A549 (cell line): ENCODE data around the gene BACH1. TPM values are rescaled to one million over a fixed set of nuclear protein-coding genes. Genes with fewer than 3 reads are reported as not detected.

Source experiments
- ATAC-seq, 2 experiments: fragments of 200-7000 bp in 1 of 2; fragments of >200 bp in 1 of 2; cut with Nextera tagmentation in 1 of 2; cut with Tn5 transposase in 1 of 2; 3 replicates each; pipeline versions ENCODE4 v1.8.0 to v1.9.1; 2018 to 2020; ENCODE audit warnings: mild to moderate bottlenecking in 1 of 2, moderate library complexity in 1 of 2
- CTCF ChIA-PET: fragments of 300-600 bp; sonication (Branson Sonifier 250); formaldehyde crosslinking; extraction: SDS; loops from one replicate; lab custom pipeline; 2021; ENCODE audit warnings: antibody characterized with exemption, inconsistent platforms; lab: Yijun Ruan, JAX
- POLR2A ChIA-PET: fragments of 350-600 bp; formaldehyde crosslinking; extraction: SDS; loops from one replicate; lab custom pipeline; 2021; ENCODE audit warnings: antibody characterized with exemption, inconsistent platforms; lab: Yijun Ruan, JAX
- DNase-seq, 2 experiments: peaks; one replicate each; pipeline versions ENCODE4 v3.0.0 to v3.0.0-alpha.2; 2011 to 2016; ENCODE audit warnings: low read depth in 1 of 2, low spot score in 1 of 2
- FAIRE-seq: peaks from 2 replicates; lab custom pipeline; 2011; peaks lifted over from hg19 to GRCh38; lab: Jason Lieb, UNC
- H3K27ac ChIP-seq, 2 experiments: fragments of >200 bp; sonication (Bioruptor Twin); formaldehyde crosslinking; 3 replicates each; pipeline ENCODE4 v1.5.1; 2016 to 2017
- H3K4me1 ChIP-seq: fragments of >200 bp; sonication (Bioruptor Twin); formaldehyde crosslinking; 3 replicates; pipeline ENCODE4 v1.6.1; 2016
- H3K4me2 ChIP-seq: fragments of >200 bp; sonication (Bioruptor Twin); formaldehyde crosslinking; 3 replicates; pipeline ENCODE4 v1.6.1; 2016
- H3K4me3 ChIP-seq: fragments of >200 bp; sonication (Bioruptor Twin); formaldehyde crosslinking; 3 replicates; pipeline ENCODE4 v1.5.1; 2016
- H3K9me3 ChIP-seq: fragments of >200 bp; sonication (Bioruptor Twin); formaldehyde crosslinking; 3 replicates; pipeline ENCODE4 v1.6.1; 2016
- CBX2 ChIP-seq: fragments of 200-600 bp; sonication (generic); IDR thresholded peaks from 2 replicates; pipeline ENCODE4 v1.6.1; 2016; ENCODE audit warnings: low read depth, mild to moderate bottlenecking, borderline replicate concordance
- CBX8 ChIP-seq: fragments of 200-600 bp; sonication (generic); IDR thresholded peaks from 2 replicates; pipeline ENCODE4 v1.6.1; 2016
- CEBPB ChIP-seq, 2 experiments: fragments of >200 bp in 1 of 2; sonication (Bioruptor Twin) in 1 of 2; formaldehyde crosslinking in 1 of 2; IDR thresholded peaks; 2 replicates each; pipeline ENCODE4 v1.6.1; 2012 to 2016
- EHF ChIP-seq: fragments of 250-450 bp; sonication (Bioruptor Pico); IDR thresholded peaks from 2 replicates; pipeline ENCODE4 v1.5.0; 2020; ENCODE audit warnings: mild to moderate bottlenecking
- EHMT2 ChIP-seq: fragments of 200-600 bp; sonication (generic); IDR thresholded peaks from 2 replicates; pipeline ENCODE4 v1.6.1; 2016; ENCODE audit warnings: antibody characterized with exemption, low read depth, mild to moderate bottlenecking, moderate library complexity
- ELK1 ChIP-seq: fragments of 150-350 bp; IDR thresholded peaks from 2 replicates; pipeline ENCODE4 v1.6.1; 2014; ENCODE audit warnings: low read depth, mild to moderate bottlenecking, low read length
- ESRRA ChIP-seq: fragments of 150-350 bp; IDR thresholded peaks from 2 replicates; pipeline ENCODE4 v1.6.1; 2014; ENCODE audit warnings: mild to moderate bottlenecking, low read length, borderline replicate concordance
- FOSB ChIP-seq: fragments of 250-450 bp; sonication (Bioruptor Pico); IDR thresholded peaks from 2 replicates; pipeline ENCODE4 v1.5.0; 2020; ENCODE audit warnings: mild to moderate bottlenecking, moderate library complexity
- HDAC2 ChIP-seq: fragments of 200-600 bp; sonication (generic); IDR thresholded peaks from 2 replicates; pipeline ENCODE4 v1.6.1; 2016
- HOXA7 ChIP-seq: fragments of 250-450 bp; sonication (Bioruptor Pico); IDR thresholded peaks from 2 replicates; pipeline ENCODE4 v1.5.0; 2020; ENCODE audit warnings: mild to moderate bottlenecking, moderate library complexity
- HOXB13 ChIP-seq: fragments of 250-450 bp; sonication (Bioruptor Pico); IDR thresholded peaks from 2 replicates; pipeline ENCODE4 v1.5.0; 2020; ENCODE audit warnings: low read depth, mild to moderate bottlenecking, moderate library complexity
- HOXB5 ChIP-seq: fragments of 250-450 bp; sonication (Bioruptor Pico); IDR thresholded peaks from 2 replicates; pipeline ENCODE4 v1.5.0; 2020; ENCODE audit warnings: mild to moderate bottlenecking, moderate library complexity
- JUN ChIP-seq, 2 experiments: fragments of >200 bp; sonication (Bioruptor Twin); formaldehyde crosslinking; IDR thresholded peaks; 2 replicates in 1 of 2; 3 replicates in 1 of 2; pipeline ENCODE4 v1.6.1; 2016 to 2017
- KDM5A ChIP-seq: fragments of 200-600 bp; sonication (generic); IDR thresholded peaks from 2 replicates; pipeline ENCODE4 v1.6.1; 2016; ENCODE audit warnings: antibody characterized with exemption, mild to moderate bottlenecking
- MYC ChIP-seq: IDR thresholded peaks from 2 replicates; pipeline ENCODE4 v1.6.1; 2012; ENCODE audit warnings: mild to moderate bottlenecking, inconsistent platforms, low read length, improper control_type of control experiment, borderline replicate concordance
- POLR2AphosphoS2 ChIP-seq: conservative IDR thresholded peaks from 2 replicates; pipeline ENCODE4 v1.6.1; 2012; ENCODE audit warnings: low read length, improper control_type of control experiment, inconsistent platforms
- RNF2 ChIP-seq: fragments of 200-600 bp; sonication (generic); IDR thresholded peaks from 2 replicates; pipeline ENCODE4 v1.6.1; 2016; ENCODE audit warnings: low read depth, mild to moderate bottlenecking, antibody characterized with exemption, moderate library complexity, borderline replicate concordance
- SMC3 ChIP-seq: fragments of >200 bp; sonication (Bioruptor Twin); formaldehyde crosslinking; IDR thresholded peaks from 3 replicates; pipeline ENCODE4 v1.6.1; 2018; ENCODE audit warnings: inconsistent platforms
- SREBF2 ChIP-seq: fragments of 450-650 bp; IDR thresholded peaks from 2 replicates; pipeline ENCODE4 v1.6.1; 2014; ENCODE audit warnings: mild to moderate bottlenecking, moderate library complexity
- TP53 ChIP-seq: fragments of 250-450 bp; sonication (Bioruptor Pico); IDR thresholded peaks from 2 replicates; pipeline ENCODE4 v1.5.0; 2021; ENCODE audit warnings: mild to moderate bottlenecking, moderate library complexity
- ZFP36 ChIP-seq: fragments of 450-650 bp; IDR thresholded peaks from 2 replicates; pipeline ENCODE4 v1.6.1; 2014; ENCODE audit warnings: borderline replicate concordance; ENCODE audit not compliant: partially characterized antibody
- WGBS: methylation state at CpG from one replicate; pipeline ENCODE4 v1.1.6; 2017; ENCODE audit errors: missing lambda C conversion rate; 5-methylcytosine and 5-hydroxymethylcytosine counted together
- polyA plus RNA-seq, 4 experiments: library from polyadenylated mRNA; depleted of rRNA in 3 of 4; stranded (reverse); fragments of >200 nt; fragmentation: RNase III in 1 of 4; extraction: RNeasy Plus Mini Kit Qiagen cat#74134 plus additional on column Dnase treatment in 1 of 4; gene quantifications; 2 replicates in 3 of 4; 3 replicates in 1 of 4; pipeline ENCODE4 v1.2.3, GENCODE V29; 2011 to 2017
- TF ChIP-seq, protein P1 (sequence below): IDR thresholded peaks from 2 replicates; pipeline ENCODE4 v1.6.1; 2012

The BACH1 gene
- polyA plus RNA-seq, 2 of the 4 experiments (the other 2 are of a cell fraction): 5.0 to 21.4 TPM

GRCh38 chr21:29305068-29305467 is 6.3 kb downstream of the BACH1 start:
- no peak overlapping the region for H3K4me2 ChIP-seq
- H3K4me1 ChIP-seq: peaks cover 44% of the 10 kb centered on the region
- DNase-seq: no peak
- TF ChIP-seq CEBPB (IDR thresholded peaks at IDR 0.05) (no peak), EHF (CRISPR knock-in tag) (no peak), HOXB5 (CRISPR knock-in tag) (no peak), HDAC2 (no peak)
- TF ChIP-seq, protein P1, sequence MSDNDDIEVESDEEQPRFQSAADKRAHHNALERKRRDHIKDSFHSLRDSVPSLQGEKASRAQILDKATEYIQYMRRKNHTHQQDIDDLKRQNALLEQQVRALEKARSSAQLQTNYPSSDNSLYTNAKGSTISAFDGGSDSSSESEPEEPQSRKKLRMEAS: no peak
- no peak for ATAC-seq
- no peak overlapping the region for H3K27ac ChIP-seq
- H3K4me3 ChIP-seq: no peak overlapping the region
- FAIRE-seq: no peak
- WGBS: 78% methylated on average over 3 of the region's 3 CpGs
- POLR2A ChIA-PET: no interaction called here
- CTCF ChIA-PET: no interaction called here
- H3K9me3 ChIP-seq: no peaks in the 10 kb centered on the region

DNA sequence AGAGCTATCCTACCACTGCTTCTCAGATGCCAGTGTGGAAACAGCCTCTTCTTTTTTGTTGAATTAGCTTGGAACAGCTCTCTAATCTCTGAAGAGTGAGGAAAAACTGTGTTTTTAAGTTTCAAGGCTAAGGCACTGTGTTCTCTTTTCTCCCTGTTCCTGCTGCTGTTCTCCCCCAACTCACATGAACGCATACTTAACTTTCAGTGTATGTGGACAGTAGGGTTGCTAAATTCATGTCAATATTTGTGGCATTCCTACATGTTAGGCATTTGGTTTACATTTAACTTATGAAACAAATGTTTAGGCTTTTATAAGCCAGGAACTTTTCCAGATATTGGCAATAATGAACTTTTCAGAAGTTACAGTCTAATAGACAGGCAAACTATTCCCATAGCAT is 6.8 kb downstream of the BACH1 start:
- no peak for TF ChIP-seq MYC
- TF ChIP-seq KDM5A: no peak
- no peak for TF ChIP-seq SMC3
- no peak for TF ChIP-seq POLR2AphosphoS2
- TF ChIP-seq, all 56 proteins: peak for 0
- 7% methylated on average over 1 of the region's 1 CpG for WGBS
- CTCF ChIA-PET: no interaction called here
- POLR2A ChIA-PET: no interaction called here
- DNase-seq (no peak), ATAC-seq (no peak), FAIRE-seq (no peak)
- H3K4me2 ChIP-seq: no peak overlapping the region
- H3K9me3 ChIP-seq: no peaks in the 10 kb centered on the region
- peaks cover 39% of the 10 kb centered on the region for H3K4me1 ChIP-seq
- no peak overlapping the region for H3K4me3 ChIP-seq
- no peak overlapping the region for H3K27ac ChIP-seq

GRCh38 chr21:29306920-29307319 is 8.2 kb downstream of the BACH1 start:
- Histone ChIP-seq H3K27ac (no peak overlapping the region), H3K4me3 (no peak overlapping the region), H3K4me2 (no peak overlapping the region), H3K4me1 (peaks cover 25% of the 10 kb centered on the region; the same call in 2 of the 3 replicates), H3K9me3 (no peaks in the 10 kb centered on the region)
- CTCF ChIA-PET: no interaction called here
- FAIRE-seq (no peak), DNase-seq (no peak), ATAC-seq (no peak)
- 91% methylated on average over 3 of the region's 3 CpGs for whole genome bisulfite sequencing
- TF ChIP-seq CBX2: no peak
- no peak for TF ChIP-seq CBX8
- no peak for TF ChIP-seq JUN (IDR thresholded peaks at IDR 0.05)
- no peak for TF ChIP-seq MYC
- no peak for TF ChIP-seq HOXA7 (CRISPR knock-in tag)
- no peak for TF ChIP-seq ZFP36
- no peak for TF ChIP-seq TP53 (CRISPR knock-in tag)
- no peak for TF ChIP-seq FOSB (CRISPR knock-in tag)
- TF ChIP-seq ELK1: no peak
- POLR2A ChIA-PET: no interaction called here

GRCh38 chr21:29307718-29308455 is 9.2 kb downstream of the BACH1 start:
- no peak for DNase-seq
- Histone ChIP-seq H3K4me1 (peaks cover 16% of the 10 kb centered on the region; the same call in 2 of the 3 replicates), H3K27ac (no peak overlapping the region)
- no peak for TF ChIP-seq HOXB13
- no peak for TF ChIP-seq CBX2
- no peak for TF ChIP-seq SREBF2
- no peak for TF ChIP-seq RNF2
- no peak for TF ChIP-seq ESRRA
- TF ChIP-seq HDAC2: no peak
- no peak for TF ChIP-seq EHMT2
- TF ChIP-seq, all 56 proteins: peak for 0
- WGBS: 89% methylated on average over 3 of the region's 3 CpGs
- ChIA-PET CTCF (no interaction called here), POLR2A (no interaction called here)
- Histone ChIP-seq H3K4me3 (no peak overlapping the region), H3K9me3 (no peaks in the 10 kb centered on the region), H3K4me2 (no peak overlapping the region)
- FAIRE-seq (no peak), ATAC-seq (no peak)
